Chondrocyte (in vitro differentiated cells): ENCODE measurements around the gene LPP. TPM values are rescaled to one million over a fixed set of nuclear protein-coding genes. Genes with fewer than 3 reads are reported as not detected.
"Not testable (repeated sequence)": the region's sequence is repeated elsewhere in the genome, so short reads cannot be mapped to it uniquely, and the experiment has no call there.

Experiments
- DNase-seq: peaks from one replicate; pipeline ENCODE4 v3.0.0; 2021; ENCODE audit warnings: mixed read lengths, low spot score
- H3K27ac Mint-ChIP-seq: one replicate; pipeline ENCODE4 v1.8.0; 2021; ENCODE audit warnings: mild to moderate bottlenecking, moderate library complexity, mixed read lengths; ENCODE audit not compliant: unreplicated experiment
- H3K27me3 Mint-ChIP-seq: 2 replicates; pipeline ENCODE4 v1.8.0; 2021; ENCODE audit warnings: low read depth, mixed read lengths
- H3K36me3 Mint-ChIP-seq: 2 replicates; pipeline ENCODE4 v1.8.0; 2021; ENCODE audit warnings: low read depth, mixed read lengths
- H3K4me1 Mint-ChIP-seq: 2 replicates; pipeline ENCODE4 v1.8.0; 2021; ENCODE audit warnings: low read depth, mild to moderate bottlenecking, mixed read lengths
- H3K4me3 Mint-ChIP-seq: one replicate; pipeline ENCODE4 v1.8.0; 2021; ENCODE audit warnings: mild to moderate bottlenecking, moderate library complexity, mixed read lengths; ENCODE audit not compliant: unreplicated experiment
- H3K9me3 Mint-ChIP-seq: 2 replicates; pipeline ENCODE4 v1.8.0; 2021; ENCODE audit warnings: low read depth, mixed read lengths
- total RNA-seq: library from RNA; stranded (reverse); gene quantifications from 3 replicates; pipeline ENCODE4 v1.2.1, GENCODE V29; 2021
- TF ChIP-seq, protein P1 (sequence below): fragments of 200-600 bp; sonication (generic); IDR thresholded peaks from 2 replicates; pipeline ENCODE4 v1.5.0; 2021; ENCODE audit warnings: antibody characterized with exemption, mild to moderate bottlenecking, moderate library complexity

The LPP gene
- total RNA-seq, 1 donor from 2014 or later = 295 TPM

DNA sequence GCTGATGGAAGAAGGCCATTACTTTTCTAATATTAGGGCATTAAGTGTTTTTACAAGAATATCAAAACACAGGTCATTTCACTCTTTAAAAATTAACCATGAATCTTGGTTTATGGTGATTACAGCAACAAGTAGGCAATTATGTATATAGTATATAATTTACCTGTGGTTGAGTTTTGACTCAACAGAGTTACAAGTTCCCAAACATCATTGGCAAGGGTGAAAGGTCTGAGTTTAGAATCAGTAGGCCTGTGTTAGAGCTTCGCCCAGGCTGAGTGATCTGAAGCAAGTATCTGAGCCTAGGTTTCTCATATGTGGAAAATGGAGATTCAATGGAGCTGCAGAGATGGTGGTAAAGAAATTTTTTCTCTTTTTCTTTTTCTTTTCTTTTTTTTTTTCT, 25.1 kb upstream of the LPP start:
- no peak overlapping the region for H3K4me3 Mint-ChIP-seq
- H3K27ac Mint-ChIP-seq = no peak overlapping the region
- no peaks in the 10 kb centered on the region for H3K27me3 Mint-ChIP-seq
- no peaks in the 10 kb centered on the region for H3K36me3 Mint-ChIP-seq
- peaks cover 6% of the 10 kb centered on the region for H3K4me1 Mint-ChIP-seq
- no peaks in the 10 kb centered on the region for H3K9me3 Mint-ChIP-seq
- TF ChIP-seq, protein P1, sequence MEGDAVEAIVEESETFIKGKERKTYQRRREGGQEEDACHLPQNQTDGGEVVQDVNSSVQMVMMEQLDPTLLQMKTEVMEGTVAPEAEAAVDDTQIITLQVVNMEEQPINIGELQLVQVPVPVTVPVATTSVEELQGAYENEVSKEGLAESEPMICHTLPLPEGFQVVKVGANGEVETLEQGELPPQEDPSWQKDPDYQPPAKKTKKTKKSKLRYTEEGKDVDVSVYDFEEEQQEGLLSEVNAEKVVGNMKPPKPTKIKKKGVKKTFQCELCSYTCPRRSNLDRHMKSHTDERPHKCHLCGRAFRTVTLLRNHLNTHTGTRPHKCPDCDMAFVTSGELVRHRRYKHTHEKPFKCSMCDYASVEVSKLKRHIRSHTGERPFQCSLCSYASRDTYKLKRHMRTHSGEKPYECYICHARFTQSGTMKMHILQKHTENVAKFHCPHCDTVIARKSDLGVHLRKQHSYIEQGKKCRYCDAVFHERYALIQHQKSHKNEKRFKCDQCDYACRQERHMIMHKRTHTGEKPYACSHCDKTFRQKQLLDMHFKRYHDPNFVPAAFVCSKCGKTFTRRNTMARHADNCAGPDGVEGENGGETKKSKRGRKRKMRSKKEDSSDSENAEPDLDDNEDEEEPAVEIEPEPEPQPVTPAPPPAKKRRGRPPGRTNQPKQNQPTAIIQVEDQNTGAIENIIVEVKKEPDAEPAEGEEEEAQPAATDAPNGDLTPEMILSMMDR = no peak
- no peak for DNase-seq

DNA sequence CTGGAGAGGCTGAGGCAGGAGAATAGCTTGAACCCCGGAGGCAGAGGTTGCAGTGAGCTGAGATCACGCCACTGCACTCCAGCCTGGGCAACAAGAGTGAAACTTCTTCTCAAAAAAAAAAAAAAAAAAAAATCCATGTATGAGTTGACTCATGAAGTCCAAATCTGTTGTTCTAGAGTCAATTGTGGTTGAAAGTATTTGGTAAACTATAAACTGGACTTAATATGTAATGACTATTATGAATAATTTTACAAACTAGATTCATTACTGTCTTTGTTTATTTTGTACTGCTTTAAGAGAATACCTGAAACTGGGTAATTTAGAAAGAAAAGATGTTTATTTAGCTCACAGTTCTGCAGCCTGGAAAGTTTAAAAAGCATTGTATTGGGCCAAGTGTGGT, 22.9 kb upstream of the LPP start:
- H3K27ac Mint-ChIP-seq, H3K27me3 Mint-ChIP-seq, DNase-seq, H3K36me3 Mint-ChIP-seq, H3K4me3 Mint-ChIP-seq, H3K9me3 Mint-ChIP-seq, H3K4me1 Mint-ChIP-seq: not testable (repeated sequence)

DNA sequence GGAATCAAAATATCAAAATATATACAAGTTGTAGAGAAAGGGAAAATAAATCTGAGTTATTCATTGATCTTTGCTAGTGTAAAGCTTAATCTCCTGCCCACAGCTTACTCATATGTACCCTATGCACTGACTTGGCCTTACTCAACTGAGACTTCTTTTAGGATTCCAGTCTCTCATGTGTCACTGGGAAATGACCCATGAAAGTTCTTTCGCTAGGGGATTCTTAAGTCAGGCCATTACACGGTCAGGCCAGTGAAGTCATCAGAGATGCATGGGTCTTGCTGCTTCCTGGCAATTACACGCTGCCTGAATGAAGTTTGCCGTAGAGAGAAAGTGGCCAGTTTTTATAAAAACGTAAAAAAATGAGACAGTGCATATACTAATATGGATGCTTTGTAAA, 20.7 kb upstream of the LPP start:
- Mint-ChIP-seq H3K36me3 (no peaks in the 10 kb centered on the region), H3K27ac (no peak overlapping the region)

DNA sequence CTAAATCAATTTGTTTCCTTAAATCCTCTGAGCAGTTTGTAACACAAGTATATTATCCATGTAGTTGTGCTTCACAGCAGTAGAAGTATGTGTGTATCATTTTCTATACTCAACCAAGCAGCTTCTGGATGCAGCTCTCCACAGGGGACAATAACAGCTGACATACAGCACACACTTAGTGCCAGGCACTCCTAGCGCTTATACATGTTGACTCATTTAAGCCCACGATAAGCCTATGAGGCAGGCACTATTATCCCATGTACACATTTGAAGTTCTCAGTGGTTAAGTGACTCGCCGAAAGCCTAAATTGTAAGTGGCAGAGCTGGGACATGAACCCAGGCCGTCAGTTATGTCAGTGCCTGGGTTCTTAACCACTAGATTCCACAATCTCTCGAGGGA, 20.3 kb upstream of the LPP start:
- Mint-ChIP-seq H3K4me3 (no peak overlapping the region), H3K27ac (no peak overlapping the region), H3K27me3 (no peaks in the 10 kb centered on the region), H3K36me3 (no peaks in the 10 kb centered on the region), H3K4me1 (peaks cover 6% of the 10 kb centered on the region), H3K9me3 (no peaks in the 10 kb centered on the region)
- TF ChIP-seq, protein P1 = no peak
- DNase-seq = no peak

More for the DNA sequence above, 20.7 kb upstream of the LPP start:
- no peaks in the 10 kb centered on the region for H3K9me3 Mint-ChIP-seq
- H3K4me3 Mint-ChIP-seq = no peak overlapping the region
- no peaks in the 10 kb centered on the region for H3K27me3 Mint-ChIP-seq
- TF ChIP-seq, protein P1 = no peak
- peaks cover 3% of the 10 kb centered on the region for H3K4me1 Mint-ChIP-seq
- no peak for DNase-seq

DNA sequence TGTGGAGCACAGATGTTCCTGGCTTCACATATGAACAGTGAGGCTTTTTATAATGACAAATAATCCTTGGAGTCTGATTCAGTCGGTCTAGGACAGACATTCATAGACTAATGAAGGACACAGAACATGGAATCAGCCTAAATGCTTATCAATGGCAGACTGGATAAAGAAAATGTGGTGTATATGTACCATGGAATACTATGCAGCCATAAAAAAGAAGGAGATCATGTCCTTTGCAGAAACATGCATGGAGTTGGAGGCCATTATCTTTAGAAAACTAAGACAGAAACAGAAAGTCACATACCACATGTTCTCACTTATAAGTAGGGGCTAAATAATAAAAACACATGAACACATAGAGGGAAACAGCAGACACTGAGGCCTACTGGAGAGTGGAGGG, 19.9 kb upstream of the LPP start:
- TF ChIP-seq, protein P1 = no peak
- no peaks in the 10 kb centered on the region for H3K27me3 Mint-ChIP-seq
- no peaks in the 10 kb centered on the region for H3K9me3 Mint-ChIP-seq
- H3K36me3 Mint-ChIP-seq = no peaks in the 10 kb centered on the region
- DNase-seq = no peak
- H3K4me1 Mint-ChIP-seq = peaks cover 11% of the 10 kb centered on the region
- H3K27ac Mint-ChIP-seq = no peak overlapping the region
- no peak overlapping the region for H3K4me3 Mint-ChIP-seq

DNA sequence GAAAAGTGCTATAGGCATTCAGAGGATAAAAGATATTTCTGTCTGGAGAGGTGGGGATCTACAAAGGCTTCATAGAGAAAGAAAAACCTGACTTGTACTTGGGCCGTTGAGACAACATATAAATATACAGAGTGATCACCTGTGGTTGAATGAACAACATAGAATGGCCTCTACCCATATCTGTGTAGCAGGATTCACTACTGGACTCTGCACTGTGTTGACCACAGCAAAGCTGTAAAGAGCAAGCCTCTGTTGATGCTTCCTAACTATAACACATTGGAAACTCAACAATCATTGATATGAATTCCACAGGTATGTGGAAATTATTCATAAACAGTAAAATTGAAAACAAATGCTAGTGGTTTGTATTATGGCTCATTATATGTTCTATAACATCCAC, 19.1 kb upstream of the LPP start:
- H3K4me3 Mint-ChIP-seq = no peak overlapping the region
- no peak overlapping the region for H3K27ac Mint-ChIP-seq
- no peaks in the 10 kb centered on the region for H3K9me3 Mint-ChIP-seq
- H3K36me3 Mint-ChIP-seq = no peaks in the 10 kb centered on the region
- TF ChIP-seq, protein P1 = no peak
- DNase-seq = no peak
- peaks cover 14% of the 10 kb centered on the region for H3K4me1 Mint-ChIP-seq
- no peaks in the 10 kb centered on the region for H3K27me3 Mint-ChIP-seq
